H9 (cell line): ENCODE data around the gene WDR89. TPM values are rescaled to one million over a fixed set of nuclear protein-coding genes. Genes with fewer than 3 reads are reported as not detected.

Source experiments
- DNase-seq: peaks from one replicate; pipeline ENCODE4 v3.0.0-alpha.2; 2017
- H2AFZ ChIP-seq: one replicate; pipeline ENCODE4 v1.6.1; 2013; ENCODE audit warnings: mild to moderate bottlenecking, low read length, control low read depth, moderate library complexity
- H2AK5ac ChIP-seq: 2 replicates; pipeline ENCODE4 v1.6.1; 2013; ENCODE audit warnings: low read length, control low read depth, mixed read lengths; ENCODE audit not compliant: insufficient read length
- H2BK120ac ChIP-seq: one replicate; pipeline ENCODE4 v1.6.1; 2013; ENCODE audit warnings: low read depth, mild to moderate bottlenecking, low read length, control low read depth, inconsistent platforms; ENCODE audit not compliant: poor library complexity, severe bottlenecking
- H2BK12ac ChIP-seq: 2 replicates; pipeline ENCODE4 v1.6.1; 2013; ENCODE audit warnings: low read length, control low read depth, mixed read lengths, low read depth; ENCODE audit not compliant: insufficient read length
- H2BK15ac ChIP-seq: 2 replicates; pipeline ENCODE4 v1.6.1; 2013; ENCODE audit warnings: low read depth, low read length, control low read depth
- H2BK20ac ChIP-seq: one replicate; pipeline ENCODE4 v1.6.1; 2013; ENCODE audit warnings: low read depth, mild to moderate bottlenecking, low read length, control low read depth, inconsistent platforms; ENCODE audit not compliant: poor library complexity, severe bottlenecking
- H2BK5ac ChIP-seq: 2 replicates; pipeline ENCODE4 v1.6.1; 2013; ENCODE audit warnings: low read length, control low read depth, mixed read lengths; ENCODE audit not compliant: insufficient read length
- H3K14ac ChIP-seq: 2 replicates; pipeline ENCODE4 v1.6.1; 2013; ENCODE audit warnings: low read length, control low read depth; ENCODE audit not compliant: insufficient read depth
- H3K18ac ChIP-seq: 2 replicates; pipeline ENCODE4 v1.6.1; 2013; ENCODE audit warnings: low read depth, mild to moderate bottlenecking, mixed read lengths, low read length, control low read depth; ENCODE audit not compliant: insufficient read length
- H3K23ac ChIP-seq: 2 replicates; pipeline ENCODE4 v1.6.1; 2013; ENCODE audit warnings: low read length, control low read depth, mixed read lengths, low read depth; ENCODE audit not compliant: insufficient read length
- H3K23me2 ChIP-seq: 2 replicates; pipeline ENCODE4 v1.6.1; 2013; ENCODE audit warnings: low read depth, mild to moderate bottlenecking, mixed read lengths, low read length, control low read depth; ENCODE audit not compliant: insufficient read length, poor library complexity, severe bottlenecking
- H3K27ac ChIP-seq: 2 replicates; pipeline ENCODE4 v1.5.1; 2013; ENCODE audit warnings: low read length, control low read depth, mixed read lengths, low read depth; ENCODE audit not compliant: insufficient read length
- H3K27me3 ChIP-seq: 2 replicates; pipeline ENCODE4 v1.6.1; 2013; ENCODE audit warnings: low read length, control low read depth, inconsistent platforms; ENCODE audit not compliant: insufficient read depth
- H3K4ac ChIP-seq: 2 replicates; pipeline ENCODE4 v1.6.1; 2013; ENCODE audit warnings: low read depth, mild to moderate bottlenecking, control low read depth, inconsistent platforms, low read length, moderate library complexity
- H3K4me1 ChIP-seq: 2 replicates; pipeline ENCODE4 v1.6.1; 2013; ENCODE audit warnings: low read length, control low read depth, inconsistent platforms; ENCODE audit not compliant: insufficient read depth
- H3K4me2 ChIP-seq: 2 replicates; pipeline ENCODE4 v1.6.1; 2013; ENCODE audit warnings: low read length, control low read depth, mixed read lengths; ENCODE audit not compliant: insufficient read length, insufficient read depth
- H3K56ac ChIP-seq: 2 replicates; pipeline ENCODE4 v1.6.1; 2013; ENCODE audit warnings: low read depth, mild to moderate bottlenecking, mixed read lengths, low read length, control low read depth; ENCODE audit not compliant: insufficient read length
- H3K79me1 ChIP-seq: 2 replicates; pipeline ENCODE4 v1.6.1; 2013; ENCODE audit warnings: low read depth, mild to moderate bottlenecking, moderate library complexity, low read length, control low read depth, inconsistent platforms; ENCODE audit not compliant: insufficient read depth, poor library complexity, severe bottlenecking
- H3K79me2 ChIP-seq: 2 replicates; pipeline ENCODE4 v1.6.1; 2013; ENCODE audit warnings: low read length, control low read depth, inconsistent platforms; ENCODE audit not compliant: insufficient read depth
- H3K9ac ChIP-seq: 2 replicates; pipeline ENCODE4 v1.6.1; 2013; ENCODE audit warnings: low read length, control low read depth, mixed read lengths; ENCODE audit not compliant: insufficient read length; ENCODE audit errors: extremely low read depth
- H3K9me3 ChIP-seq: one replicate; pipeline ENCODE4 v1.6.1; 2013; ENCODE audit warnings: low read depth, low read length, inconsistent platforms; ENCODE audit not compliant: control insufficient read depth
- H3T11ph ChIP-seq: one replicate; pipeline ENCODE4 v1.6.1; 2013; ENCODE audit warnings: mild to moderate bottlenecking, low read length, control low read depth, inconsistent platforms
- H4K20me1 ChIP-seq: one replicate; pipeline ENCODE4 v1.6.1; 2013; ENCODE audit not compliant: control insufficient read depth, insufficient read length, insufficient read depth
- H4K5ac ChIP-seq: 2 replicates; pipeline ENCODE4 v1.6.1; 2013; ENCODE audit warnings: low read depth, mild to moderate bottlenecking, mixed read lengths, low read length, control low read depth; ENCODE audit not compliant: insufficient read length
- H4K8ac ChIP-seq: replicated peaks from 2 replicates; pipeline ENCODE4 v1.6.1; 2013; ENCODE audit warnings: low read length, control low read depth, mixed read lengths, low read depth; ENCODE audit not compliant: insufficient read length
- H4K91ac ChIP-seq: 2 replicates; pipeline ENCODE4 v1.6.1; 2013; ENCODE audit warnings: low read depth, mild to moderate bottlenecking, moderate library complexity, mixed read lengths, low read length, control low read depth; ENCODE audit not compliant: insufficient read length
- H3K27ac Mint-ChIP-seq, 3 experiments: 2 replicates in 2 of 3; 3 replicates in 1 of 3; pipeline ENCODE4 v1.8.0; 2020 to 2021; ENCODE audit warnings: mixed read lengths in 3 of 3, mild to moderate bottlenecking in 1 of 3, moderate library complexity in 1 of 3
- H3K27me3 Mint-ChIP-seq: 2 replicates; pipeline ENCODE4 v1.8.0; 2021; ENCODE audit warnings: low read depth, mild to moderate bottlenecking, moderate library complexity, mixed read lengths
- H3K36me3 Mint-ChIP-seq, 3 experiments: 2 replicates in 2 of 3; 3 replicates in 1 of 3; pipeline ENCODE4 v1.8.0; 2020 to 2021; ENCODE audit warnings: low read depth in 3 of 3, mixed read lengths in 3 of 3; ENCODE audit not compliant: insufficient read depth in 1 of 3
- H3K4me1 Mint-ChIP-seq, 2 experiments: 2 replicates each; pipeline ENCODE4 v1.8.0; 2020; ENCODE audit warnings: mixed read lengths in 2 of 2
- H3K4me3 Mint-ChIP-seq, 2 experiments: 2 replicates in 1 of 2; 3 replicates in 1 of 2; pipeline ENCODE4 v1.8.0; 2020 to 2021; ENCODE audit warnings: mild to moderate bottlenecking in 2 of 2, mixed read lengths in 2 of 2, moderate library complexity in 1 of 2
- H3K9me3 Mint-ChIP-seq, 2 experiments: 2 replicates in 1 of 2; 3 replicates in 1 of 2; pipeline ENCODE4 v1.8.0; 2020; ENCODE audit warnings: mild to moderate bottlenecking in 2 of 2, mixed read lengths in 2 of 2, moderate library complexity in 1 of 2
- CTCF ChIP-seq: fragments of 200-600 bp; sonication (generic); conservative IDR thresholded peaks from 3 replicates; pipeline ENCODE4 v1.8.0; 2021; ENCODE audit warnings: antibody characterized with exemption, mild to moderate bottlenecking
- whole genome bisulfite sequencing: extraction: QIAGEN DNeasy Blood & Tissue Kit; methylation state at CpG from one replicate; pipeline ENCODE4 v1.1.7; 2013; ENCODE audit warnings: missing lambda C conversion rate, low lambda C conversion rate, mixed read lengths; ENCODE audit not compliant: insufficient read length; ENCODE audit errors: extremely low coverage; 5-methylcytosine and 5-hydroxymethylcytosine counted together
- total RNA-seq: library from RNA; stranded (reverse); gene quantifications from 2 replicates; pipeline ENCODE4 v1.2.1, GENCODE V29; 2021

The WDR89 gene
- total RNA-seq, 1 experiment from 2014 or later, result 24.0 TPM

- Histone ChIP-seq H3K27ac (no peak overlapping the region), H3K79me2 (no peaks in the 10 kb centered on the region), H2AFZ (no peak overlapping the region), H4K91ac (no peak overlapping the region), H3T11ph (no peak overlapping the region), H3K9me3 (no peaks in the 10 kb centered on the region), H3K9ac (no peak overlapping the region), H3K79me1 (no peaks in the 10 kb centered on the region), H2AK5ac (no peak overlapping the region), H3K18ac (no peak overlapping the region), H4K8ac (no peak overlapping the region), H2BK15ac (no peak overlapping the region), H3K4me1 (no peaks in the 10 kb centered on the region), H3K4ac (no peak overlapping the region), H4K5ac (no peak overlapping the region), H2BK20ac (no peak overlapping the region), H3K23me2 (no peaks in the 10 kb centered on the region), H3K23ac (no peak overlapping the region), H2BK12ac (no peak overlapping the region), H3K4me2 (no peak overlapping the region), H3K14ac (no peak overlapping the region), H2BK120ac (no peak overlapping the region), H3K27me3 (no peaks in the 10 kb centered on the region), H3K56ac (no peak overlapping the region), H4K20me1 (no peaks in the 10 kb centered on the region), H2BK5ac (no peak overlapping the region)
- TF ChIP-seq CTCF, result no peak
- H3K27ac Mint-ChIP-seq, result no peak overlapping the region
- no CpG with 5 or more reads among the region's 3 CpGs for WGBS
- H3K36me3 Mint-ChIP-seq, result no peaks in the 10 kb centered on the region; a peak in 1 of 7 replicates
- DNase-seq, result no peak
- no peaks in the 10 kb centered on the region for H3K9me3 Mint-ChIP-seq
- H3K4me3 Mint-ChIP-seq, result no peak overlapping the region
- no peaks in the 10 kb centered on the region for H3K27me3 Mint-ChIP-seq
- no peaks in the 10 kb centered on the region for H3K4me1 Mint-ChIP-seq
Observed at GRCh38 chr14:63689132-63689531, 47.5 kb upstream of the WDR89 start.
